Heart right ventricle (tissue), 16 donors: ENCODE results near the gene DERL3. TPM values are rescaled to one million over a fixed set of nuclear protein-coding genes. Genes with fewer than 3 reads are reported as not detected.
A peak's percentile ranks its signal among the peaks of the same experiment; 100 is the strongest.

Experiments used
- ATAC-seq, 8 donors: fragments of 200-7000 bp; cut with Tn5 transposase; one replicate each; pipeline ENCODE4 v1.9.1; 2020; ENCODE audit warnings: mild to moderate bottlenecking in 8 of 8, moderate library complexity in 8 of 8, moderate number of reproducible peaks in 1 of 8
- DNase-seq, 2 donors: peaks; one replicate each; pipeline ENCODE4 v3.0.0-alpha.2; 2020
- H3K27ac ChIP-seq, 10 donors: fragments of 200-600 bp; sonication (generic) in 2 of 10; one replicate each; pipeline versions ENCODE4 v1.5.0 to v1.8.0; 2020 to 2022; ENCODE audit warnings: mild to moderate bottlenecking in 3 of 10
- H3K27me3 ChIP-seq, 7 donors: fragments of 200-600 bp; one replicate each; pipeline ENCODE4 v1.8.0; 2021 to 2022; ENCODE audit warnings: mild to moderate bottlenecking in 2 of 7
- H3K36me3 ChIP-seq, 9 donors: fragments of 200-600 bp; sonication (generic) in 1 of 9; one replicate each; pipeline versions ENCODE4 v1.5.0 to v1.8.0; 2020 to 2022; ENCODE audit warnings: mild to moderate bottlenecking in 2 of 9
- H3K4me1 ChIP-seq, 9 donors: fragments of 200-600 bp; sonication (generic) in 1 of 9; one replicate each; pipeline versions ENCODE4 v1.5.0 to v1.8.0; 2020 to 2022; ENCODE audit warnings: mild to moderate bottlenecking in 4 of 9
- H3K4me3 ChIP-seq, 10 donors: fragments of 200-600 bp; sonication (generic) in 2 of 10; one replicate each; pipeline versions ENCODE4 v1.5.0 to v1.8.0; 2020 to 2022; ENCODE audit warnings: mild to moderate bottlenecking in 7 of 10, moderate library complexity in 2 of 10
- H3K9me3 ChIP-seq, 11 donors: fragments of 200-600 bp in 10 of 11; sonication (generic) in 2 of 11; one replicate each; pipeline versions ENCODE4 v1.5.0 to v1.8.0; 2013 to 2022; ENCODE audit warnings: mild to moderate bottlenecking in 2 of 11, control low read depth in 1 of 11, moderate library complexity in 1 of 11
- WGBS, 2 donors: extraction: QIAGEN DNeasy Blood & Tissue Kit; methylation state at CpG; one replicate each; pipeline ENCODE4 v1.1.7; 2013; ENCODE audit warnings: inconsistent platforms in 1 of 2; 5-methylcytosine and 5-hydroxymethylcytosine counted together
- intact Hi-C, 10 donors: fragments of 100-400 bp; cut with DNase I; formaldehyde crosslinking; loops; one replicate each; pipeline versions ENCODE4 v1.11.1 to v1.14.2; 2022
- long read RNA-seq, 3 donors: library from polyadenylated mRNA; unstranded; transcript quantifications; one replicate each; pipeline ENCODE4 v2.0.0, GENCODE V29; 2020 to 2021
- polyA plus RNA-seq, 2 donors: library from polyadenylated mRNA; stranded (reverse); fragments of 200-250 nt; gene quantifications; one replicate each; pipeline ENCODE4 v1.2.3, GENCODE V29; 2013
- total RNA-seq, 10 donors: library from RNA; stranded (reverse); fragmentation: NEBNext Ultra II Directional in 3 of 10; extraction: Animal tissue kit (Norgen Biotek cat#: 25700) in 3 of 10; gene quantifications; one replicate each; pipeline versions ENCODE4 v1.2.1 to v1.2.4, GENCODE V29; 2021 to 2023
- TF ChIP-seq, protein P1 (sequence below), 9 donors: fragments of 200-600 bp; sonication (generic) in 2 of 9; IDR thresholded peaks; one replicate each; pipeline versions ENCODE4 v1.5.0 to v1.8.0; 2021 to 2022; ENCODE audit warnings: antibody characterized with exemption in 9 of 9, mild to moderate bottlenecking in 5 of 9, moderate library complexity in 1 of 9
- donor health status: Arrhythmogenic right ventricular cardiomyopathy.
- donor health status: ischemic (EF 13 %, LVEDD 7.1; RV severe dilation, severe dysfunction).
- donor health status: healthy with polysubstance abuse.
- donor health status: DM: no; HTN: yes; CAD: no.
- donor health status: DM: no; HTN: no; CAD: no.
- donor health status: ischemic (EF 25% LVEDD 6.9; RV normal size, moderate dysfunction).
- donor health status: ischemic (EF 25% LVEDD 5.7; RV mildly dilated, moderate dysfunction).
- donor health status: healthy.
- donor health status: DM: yes; HTN: yes; CAD: no.
- donor health status: Ischemic cardiomyopathy.
- donor health status: ischemic (EF 35%, LVEDD 5.7; RV mildly dilated, moderate dysfunction).
- donor health status: nonischemic (EF 11% LVEDD 7.7; RV severe dilation, severe dysfunction).
- donor health status: DM: yes; HTN: yes; CAD: no.
- donor health status: PGD.
- donor health status: ischemic (EF 29% LVEDD 5.4; RV normal size, mild dysfunction).
- donor health status: nonischemic (EF 23%, LVEDD 6.1; RV moderate dilation, normal function).

Gene DERL3
- total RNA-seq (1 to 10 TPM in 9 of 10 donors, under 1 TPM in 1; 0.91 to 5.1 (median 1.7) TPM), polyA plus RNA-seq (10 to 100 TPM in 1 of 2 donors, 1 to 10 TPM in 1; 2.0 to 14.1 TPM)
- long read RNA-seq, donor 1, partial matches to known transcripts = 0 of 3 reads
- long read RNA-seq, donor 1, other reads (novel, unspliced or antisense) = 2 of 3 reads
- long read RNA-seq, donor 2, partial matches to known transcripts = 0 of 1 reads
- long read RNA-seq, donor 2, other reads (novel, unspliced or antisense) = 1 of 1 reads
- long read RNA-seq, donor 3, partial matches to known transcripts = 0 of 1 reads
- long read RNA-seq, donor 3, other reads (novel, unspliced or antisense) = 1 of 1 reads

DNA sequence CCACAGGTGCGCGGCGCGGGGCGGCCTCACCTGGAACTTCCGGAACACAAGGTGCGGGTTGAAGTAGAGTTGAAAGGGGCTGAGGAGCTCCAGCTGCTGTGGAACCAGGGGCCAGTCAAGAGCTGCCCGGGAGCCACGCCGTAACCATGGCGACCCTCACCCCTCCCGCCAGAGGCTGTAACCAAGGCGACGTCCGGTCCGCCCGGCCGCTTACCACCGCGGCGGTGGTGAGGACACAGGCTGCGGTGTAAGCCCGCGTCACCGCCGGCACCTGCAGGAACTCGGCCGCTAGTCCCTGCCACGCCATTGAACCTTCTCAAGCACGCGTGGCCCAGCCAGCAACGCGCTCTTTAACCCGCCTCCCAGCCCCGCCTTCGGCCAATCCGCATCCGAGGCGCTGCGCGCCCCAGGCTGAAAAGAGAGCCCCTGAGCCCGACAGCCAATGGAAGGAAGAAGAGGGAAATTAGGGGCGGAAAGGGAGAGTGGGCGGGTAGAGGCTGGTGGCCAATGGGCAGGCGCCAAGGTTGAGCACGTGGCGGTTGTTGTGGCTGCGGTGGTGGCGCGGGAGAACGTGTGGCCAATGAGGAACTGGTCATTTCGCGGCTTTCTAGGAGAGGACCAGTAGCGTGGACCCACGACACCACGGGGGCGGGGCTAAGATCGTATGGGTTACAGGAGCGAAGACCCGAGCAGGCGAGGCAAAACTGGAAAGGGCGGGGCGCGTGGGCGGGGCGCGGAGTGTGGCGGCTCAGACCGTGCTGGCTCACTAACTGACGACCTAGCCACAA lies at the start of gene DERL3:
TSS of gene DERL3 (minus strand) at position 326 of the 788 bp plus-strand sequence. CDS start at position 307, 19 bp downstream.
- H3K36me3 ChIP-seq = peaks cover 0 to 29% (median 0%) of the 10 kb centered on the region in 9 donors
- TF ChIP-seq, protein P1, sequence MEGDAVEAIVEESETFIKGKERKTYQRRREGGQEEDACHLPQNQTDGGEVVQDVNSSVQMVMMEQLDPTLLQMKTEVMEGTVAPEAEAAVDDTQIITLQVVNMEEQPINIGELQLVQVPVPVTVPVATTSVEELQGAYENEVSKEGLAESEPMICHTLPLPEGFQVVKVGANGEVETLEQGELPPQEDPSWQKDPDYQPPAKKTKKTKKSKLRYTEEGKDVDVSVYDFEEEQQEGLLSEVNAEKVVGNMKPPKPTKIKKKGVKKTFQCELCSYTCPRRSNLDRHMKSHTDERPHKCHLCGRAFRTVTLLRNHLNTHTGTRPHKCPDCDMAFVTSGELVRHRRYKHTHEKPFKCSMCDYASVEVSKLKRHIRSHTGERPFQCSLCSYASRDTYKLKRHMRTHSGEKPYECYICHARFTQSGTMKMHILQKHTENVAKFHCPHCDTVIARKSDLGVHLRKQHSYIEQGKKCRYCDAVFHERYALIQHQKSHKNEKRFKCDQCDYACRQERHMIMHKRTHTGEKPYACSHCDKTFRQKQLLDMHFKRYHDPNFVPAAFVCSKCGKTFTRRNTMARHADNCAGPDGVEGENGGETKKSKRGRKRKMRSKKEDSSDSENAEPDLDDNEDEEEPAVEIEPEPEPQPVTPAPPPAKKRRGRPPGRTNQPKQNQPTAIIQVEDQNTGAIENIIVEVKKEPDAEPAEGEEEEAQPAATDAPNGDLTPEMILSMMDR (IDR thresholded peaks at IDR 0.05) = no peak

DNA sequence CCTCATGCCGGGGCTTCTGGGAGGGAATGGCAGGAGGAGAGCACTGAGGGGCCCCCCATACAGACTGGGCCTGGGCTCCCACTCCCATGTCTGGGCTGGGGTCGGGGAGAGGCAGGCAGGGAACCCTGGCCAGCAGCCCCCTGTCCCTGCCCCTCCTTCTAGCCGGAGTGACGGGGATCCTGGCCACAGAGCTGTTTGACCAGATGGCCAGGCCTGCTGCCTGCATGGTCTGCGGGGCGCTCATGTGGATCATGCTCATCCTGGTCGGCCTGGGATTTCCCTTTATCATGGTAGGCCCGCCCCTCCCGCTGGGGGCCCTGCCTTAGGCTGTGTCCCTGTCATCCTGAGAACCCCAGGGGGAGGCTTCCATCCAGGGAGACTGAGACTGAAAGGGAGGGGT lies 45.3 kb upstream of the DERL3 start:
- ATAC-seq = peak in 2 of 8 donors; percentile 16 to 24

More for the DNA sequence above, at the start of gene DERL3:
- Histone ChIP-seq H3K4me1 (peaks cover 9 to 66% (median 42%) of the 10 kb centered on the region in 9 donors), H3K27me3 (no peaks in the 10 kb centered on the region), H3K27ac (peak within 1 kb of the TSS in 8 of 10 donors; percentile 6 to 94 (median 82)), H3K9me3 (no peaks in the 10 kb centered on the region), H3K4me3 (peak within 1 kb of the TSS; percentile 14 to 58 (median 50))
- intact Hi-C loops = no loop called here
- WGBS, 2 donors = 3 to 5% methylated on average over 66 to 70 of the region's 70 CpGs
- DNase-seq (peak; percentile 96 to 97), ATAC-seq (peak; percentile 56 to 91 (median 79))

DNA sequence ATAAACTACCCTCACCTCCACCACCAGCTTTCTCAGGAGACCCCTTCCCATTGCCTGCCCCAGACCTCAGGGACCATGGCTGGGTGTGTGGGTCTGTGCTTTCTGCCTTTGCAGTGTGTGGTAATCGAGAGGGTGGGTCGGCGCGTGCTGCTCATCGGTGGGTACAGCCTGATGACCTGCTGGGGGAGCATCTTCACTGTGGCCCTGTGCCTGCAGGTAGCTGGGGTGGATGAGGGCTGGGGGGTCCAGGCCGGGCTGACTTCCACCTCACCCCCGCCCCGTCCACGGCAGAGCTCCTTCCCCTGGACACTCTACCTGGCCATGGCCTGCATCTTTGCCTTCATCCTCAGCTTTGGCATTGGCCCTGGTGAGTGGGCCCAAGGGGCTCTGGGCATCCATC lies 44.9 kb upstream of the DERL3 start:
- no peaks in the 10 kb centered on the region for H3K9me3 ChIP-seq
- ATAC-seq (peak in 1 of 8 donors; percentile 17), DNase-seq (no peak)
- H3K27me3 ChIP-seq = no peaks in the 10 kb centered on the region
- no peak overlapping the region for H3K4me3 ChIP-seq
- 96% methylated on average over 9 of the region's 9 CpGs for WGBS, 2 donors
- H3K27ac ChIP-seq = no peak overlapping the region
- H3K4me1 ChIP-seq = peaks cover 0 to 7% (median 0%) of the 10 kb centered on the region in 9 donors
- intact Hi-C loops = no loop called here
- TF ChIP-seq, protein P1 (IDR thresholded peaks at IDR 0.05) = no peak
- H3K36me3 ChIP-seq = peaks cover 0 to 65% (median 0%) of the 10 kb centered on the region in 9 donors

More for the DNA sequence above, 45.3 kb upstream of the DERL3 start:
- no peak overlapping the region for H3K27ac ChIP-seq
- peaks cover 0 to 7% (median 0%) of the 10 kb centered on the region in 9 donors for H3K4me1 ChIP-seq
- H3K36me3 ChIP-seq = peaks cover 0 to 65% (median 0%) of the 10 kb centered on the region in 9 donors
- no peak overlapping the region for H3K4me3 ChIP-seq
- no peaks in the 10 kb centered on the region for H3K27me3 ChIP-seq
- TF ChIP-seq, protein P1 (IDR thresholded peaks at IDR 0.05) = no peak
- intact Hi-C loops = no loop called here
- no peaks in the 10 kb centered on the region for H3K9me3 ChIP-seq
- 88 to 94% methylated on average over 9 of the region's 9 CpGs for WGBS, 2 donors
- no peak for DNase-seq

DNA sequence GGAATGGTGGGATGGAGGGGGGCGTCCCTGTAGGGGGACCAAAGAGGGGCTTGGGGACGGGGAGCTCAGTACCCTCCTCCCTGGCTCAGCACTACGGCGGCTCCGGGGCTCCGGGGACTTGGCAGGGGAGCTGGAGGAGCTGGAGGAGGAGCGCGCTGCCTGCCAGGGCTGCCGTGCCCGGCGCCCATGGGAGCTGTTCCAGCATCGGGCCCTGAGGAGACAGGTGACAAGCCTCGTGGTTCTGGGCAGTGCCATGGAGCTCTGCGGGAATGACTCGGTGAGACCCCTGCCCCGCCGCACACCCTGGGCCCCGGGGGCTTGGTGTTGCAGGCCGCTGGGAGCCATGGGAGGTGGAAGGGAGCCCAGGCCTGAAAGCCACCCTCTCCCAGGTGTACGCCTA lies 43.6 kb upstream of the DERL3 start:
- Histone ChIP-seq H3K27ac (no peak overlapping the region), H3K4me3 (no peak overlapping the region), H3K4me1 (peaks cover 0 to 11% (median 0%) of the 10 kb centered on the region in 9 donors), H3K9me3 (no peaks in the 10 kb centered on the region), H3K27me3 (no peaks in the 10 kb centered on the region), H3K36me3 (peaks cover 0 to 70% (median 3%) of the 10 kb centered on the region in 9 donors)
- 87 to 92% methylated on average over 20 of the region's 20 CpGs for WGBS, 2 donors
- TF ChIP-seq, protein P1 (IDR thresholded peaks at IDR 0.05) = no peak
- intact Hi-C loops = no loop called here
- peak in 4 of 8 donors; percentile 4 to 53 (median 41) for ATAC-seq
- DNase-seq = no peak
